H1 (cell line): ENCODE measurements around the gene PTPRT. TPM values are rescaled to one million over a fixed set of nuclear protein-coding genes. Genes with fewer than 3 reads are reported as not detected.

Experiments
- CTCF ChIA-PET: fragments of 300-600 bp; sonication (Branson Sonifier 250); formaldehyde crosslinking; loops from one replicate; lab custom pipeline; 2021; ENCODE audit not compliant: partially characterized antibody; lab: Charles Lee
- POLR2A ChIA-PET: fragments of 300-600 bp; sonication (Branson Sonifier 250); formaldehyde crosslinking; loops from one replicate; lab custom pipeline; 2021; ENCODE audit warnings: inconsistent platforms; ENCODE audit not compliant: partially characterized antibody; lab: Charles Lee
- DNase-seq, 2 experiments: peaks; one replicate each; pipeline versions ENCODE4 v3.0.0 to v3.0.0-alpha.2; 2010 to 2022; ENCODE audit warnings: low spot score in 2 of 2, low read depth in 1 of 2, mixed read lengths in 1 of 2
- FAIRE-seq: peaks from 2 replicates; lab custom pipeline; 2011; peaks lifted over from hg19 to GRCh38; lab: Jason Lieb, UNC
- H2AFZ ChIP-seq: 2 replicates; pipeline ENCODE4 v1.8.1; 2012; ENCODE audit warnings: low read length, inconsistent platforms
- H2AK5ac ChIP-seq: 2 replicates; pipeline ENCODE4 v1.6.1; 2013; ENCODE audit warnings: low read depth, low read length
- H2BK120ac ChIP-seq: replicated peaks from 2 replicates; pipeline ENCODE3; 2013; ENCODE audit warnings: low read depth, low read length, inconsistent platforms
- H2BK12ac ChIP-seq: 2 replicates; pipeline ENCODE4 v1.6.1; 2013; ENCODE audit warnings: low read depth, low read length
- H2BK15ac ChIP-seq: 2 replicates; pipeline ENCODE4 v1.6.1; 2013; ENCODE audit warnings: low read length
- H2BK20ac ChIP-seq: 2 replicates; pipeline ENCODE4 v1.6.1; 2013; ENCODE audit warnings: low read length
- H2BK5ac ChIP-seq: 2 replicates; pipeline ENCODE4 v1.6.1; 2013; ENCODE audit warnings: low read depth, low read length
- H3K14ac ChIP-seq: 2 replicates; pipeline ENCODE4 v1.6.1; 2013; ENCODE audit warnings: inconsistent platforms; ENCODE audit not compliant: insufficient read length
- H3K18ac ChIP-seq: 2 replicates; pipeline ENCODE4 v1.6.1; 2013; ENCODE audit warnings: low read length; ENCODE audit errors: extremely low read depth
- H3K23ac ChIP-seq: 2 replicates; pipeline ENCODE4 v1.6.1; 2013; ENCODE audit warnings: inconsistent platforms; ENCODE audit not compliant: insufficient read length
- H3K23me2 ChIP-seq: 2 replicates; pipeline ENCODE4 v1.6.1; 2013; ENCODE audit warnings: low read depth, low read length
- H3K27ac ChIP-seq: 2 replicates; pipeline ENCODE4 v1.6.1; 2011; ENCODE audit warnings: low read depth, low read length, inconsistent platforms
- H3K27me3 ChIP-seq, 4 experiments: replicated peaks in 1 of 4; 1 replicate in 1 of 4; 2 replicates in 3 of 4; pipeline versions ENCODE4 v1.6.1 to v1.8.1; 2011 to 2013; ENCODE audit warnings: low read length in 3 of 4, mild to moderate bottlenecking in 3 of 4, inconsistent platforms in 2 of 4, mixed read lengths in 2 of 4, moderate library complexity in 1 of 4; ENCODE audit not compliant: control insufficient read depth in 3 of 4, insufficient read depth in 3 of 4; ENCODE audit errors: extremely low read depth in 1 of 4
- H3K36me3 ChIP-seq, 4 experiments: 2 replicates each; pipeline versions ENCODE4 v1.6.1 to v1.8.1; 2011 to 2013; ENCODE audit warnings: mild to moderate bottlenecking in 4 of 4, low read length in 3 of 4, moderate library complexity in 2 of 4, control low read depth in 1 of 4, inconsistent platforms in 1 of 4; ENCODE audit not compliant: insufficient read depth in 4 of 4, control insufficient read depth in 2 of 4
- H3K4ac ChIP-seq: replicated peaks from 2 replicates; pipeline ENCODE3; 2013; ENCODE audit warnings: low read length, low read depth, mixed read lengths, inconsistent platforms; ENCODE audit not compliant: insufficient read length
- H3K4me1 ChIP-seq, 4 experiments: replicated peaks in 1 of 4; 1 replicate in 1 of 4; 2 replicates in 3 of 4; pipeline versions ENCODE4 v1.6.1 to v1.8.1; 2011 to 2013; ENCODE audit warnings: low read length in 3 of 4, inconsistent platforms in 2 of 4, mixed read lengths in 1 of 4; ENCODE audit not compliant: insufficient read depth in 4 of 4, control insufficient read depth in 3 of 4
- H3K4me2 ChIP-seq, 2 experiments: 2 replicates each; pipeline versions ENCODE4 v1.6.1 to v1.8.1; 2011 to 2013; ENCODE audit warnings: low read depth in 2 of 2, low read length in 2 of 2, control low read depth in 1 of 2, inconsistent platforms in 1 of 2, mild to moderate bottlenecking in 1 of 2; ENCODE audit not compliant: insufficient read depth in 1 of 2
- H3K4me3 ChIP-seq, 4 experiments: fragments of 200-600, 300-600 bp in 1 of 4; sonication (generic), shearing (Covaris generic), sonication (Bioruptor Twin) in 1 of 4; 2 replicates each; pipeline versions ENCODE4 v1.5.1 to v1.8.1; 2011 to 2016; ENCODE audit warnings: low read length in 4 of 4, low read depth in 3 of 4, control low read depth in 2 of 4, inconsistent platforms in 2 of 4, mild to moderate bottlenecking in 2 of 4, mixed read lengths in 1 of 4, moderate library complexity in 1 of 4; ENCODE audit not compliant: insufficient read depth in 2 of 4; ENCODE audit errors: extremely low read depth in 1 of 4
- H3K56ac ChIP-seq: replicated peaks from 2 replicates; pipeline ENCODE3; 2013; ENCODE audit warnings: low read depth, mild to moderate bottlenecking, mixed read lengths, low read length, inconsistent platforms; ENCODE audit not compliant: insufficient read length
- H3K79me1 ChIP-seq: 2 replicates; pipeline ENCODE4 v1.6.1; 2013; ENCODE audit warnings: low read depth, low read length, control low read depth
- H3K79me2 ChIP-seq, 2 experiments: 2 replicates each; pipeline versions ENCODE4 v1.6.1 to v1.8.1; 2012 to 2013; ENCODE audit warnings: low read length in 2 of 2, mild to moderate bottlenecking in 2 of 2, inconsistent platforms in 1 of 2; ENCODE audit not compliant: insufficient read depth in 2 of 2, control insufficient read depth in 1 of 2
- H3K9ac ChIP-seq, 4 experiments: replicated peaks in 1 of 4; 1 replicate in 1 of 4; 2 replicates in 3 of 4; pipeline versions ENCODE4 v1.6.1 to v1.8.1; 2011 to 2013; ENCODE audit warnings: low read depth in 3 of 4, low read length in 3 of 4, control low read depth in 2 of 4, mild to moderate bottlenecking in 2 of 4, moderate library complexity in 2 of 4, inconsistent platforms in 1 of 4; ENCODE audit errors: extremely low read depth in 1 of 4
- H3K9me3 ChIP-seq, 2 experiments: 2 replicates each; pipeline versions ENCODE4 v1.6.1 to v1.8.1; 2012 to 2013; ENCODE audit warnings: mild to moderate bottlenecking in 2 of 2, moderate library complexity in 2 of 2, control low read depth in 1 of 2, inconsistent platforms in 1 of 2, low read depth in 1 of 2, low read length in 1 of 2, mixed read lengths in 1 of 2; ENCODE audit not compliant: insufficient read depth in 2 of 2
- H4K20me1 ChIP-seq, 2 experiments: replicated peaks in 1 of 2; 2 replicates each; pipeline versions ENCODE3 to v1.8.1; 2011 to 2013; ENCODE audit warnings: inconsistent platforms in 2 of 2, low read length in 2 of 2, mild to moderate bottlenecking in 1 of 2; ENCODE audit not compliant: insufficient read depth in 2 of 2, control insufficient read depth in 1 of 2
- H4K5ac ChIP-seq: 2 replicates; pipeline ENCODE4 v1.6.1; 2013; ENCODE audit warnings: low read length, low read depth, mixed read lengths, inconsistent platforms; ENCODE audit not compliant: insufficient read length
- H4K8ac ChIP-seq: 2 replicates; pipeline ENCODE4 v1.8.0; 2013; ENCODE audit warnings: mild to moderate bottlenecking, moderate library complexity, low read length, inconsistent platforms; ENCODE audit not compliant: insufficient read depth; ENCODE audit errors: extremely low read depth
- H4K91ac ChIP-seq: replicated peaks from 2 replicates; pipeline ENCODE3; 2013; ENCODE audit warnings: low read length, mixed read lengths, inconsistent platforms; ENCODE audit not compliant: insufficient read length
- ATF2 ChIP-seq: IDR thresholded peaks from 2 replicates; pipeline ENCODE4 v1.6.1; 2012; ENCODE audit warnings: low read length, inconsistent platforms
- KDM1A ChIP-seq: fragments of 200-600, 300-600 bp; sonication (generic); IDR thresholded peaks from 2 replicates; pipeline ENCODE4 v1.7.1; 2016; ENCODE audit warnings: mild to moderate bottlenecking, low read length, borderline replicate concordance
- RFX5 ChIP-seq: IDR thresholded peaks from 2 replicates; pipeline ENCODE4 v1.6.1; 2011; ENCODE audit warnings: low read depth, low read length, improper control_type of control experiment, borderline replicate concordance
- TAF7 ChIP-seq: optimal IDR thresholded peaks from 2 replicates; pipeline ENCODE3; 2011; ENCODE audit warnings: low read depth, mild to moderate bottlenecking, inconsistent platforms, low read length, moderate library complexity, borderline replicate concordance
- WGBS, 2 experiments: shearing (Covaris generic) in 1 of 2; methylation state at CpG; one replicate each; pipeline versions ENCODE4 v1.1.6 to v1.1.7; 2013 to 2015; ENCODE audit warnings: low lambda C conversion rate in 2 of 2, mixed read lengths in 2 of 2, inconsistent platforms in 1 of 2, low coverage in 1 of 2, missing lambda C conversion rate in 1 of 2; ENCODE audit not compliant: insufficient replicate concordance in 2 of 2, insufficient coverage in 1 of 2, insufficient read length in 1 of 2; ENCODE audit errors: extremely low coverage in 1 of 2, missing lambda C conversion rate in 1 of 2; 5-methylcytosine and 5-hydroxymethylcytosine counted together
- polyA plus RNA-seq, 7 experiments: library from polyadenylated mRNA; depleted of rRNA in 3 of 7; stranded (reverse) in 5 of 7; unstranded in 2 of 7; fragments of >200 nt in 5 of 7; fragments of 200-250 nt in 2 of 7; gene quantifications; 1 replicate in 5 of 7; 2 replicates in 1 of 7; 4 replicates in 1 of 7; pipeline versions ENCODE4 v1.2.1 to v1.2.3, GENCODE V29; 2011 to 2013; ENCODE audit warnings: missing spikeins in 2 of 7, mixed read lengths in 2 of 7
- total RNA-seq: library from RNA; stranded (reverse); fragmentation: NEBNext Ultra II Directional; extraction: Animal tissue kit (Norgen Biotek cat#: 25700); gene quantifications from 2 replicates; pipeline ENCODE4 v1.2.1, GENCODE V29; 2021

PTPRT gene
- total and polyA plus RNA-seq, 2 of the 8 experiments (the other 6 are each of a cell fraction or from before 2014, with no cell fraction given): 0.33 to 1.8 TPM

DNA sequence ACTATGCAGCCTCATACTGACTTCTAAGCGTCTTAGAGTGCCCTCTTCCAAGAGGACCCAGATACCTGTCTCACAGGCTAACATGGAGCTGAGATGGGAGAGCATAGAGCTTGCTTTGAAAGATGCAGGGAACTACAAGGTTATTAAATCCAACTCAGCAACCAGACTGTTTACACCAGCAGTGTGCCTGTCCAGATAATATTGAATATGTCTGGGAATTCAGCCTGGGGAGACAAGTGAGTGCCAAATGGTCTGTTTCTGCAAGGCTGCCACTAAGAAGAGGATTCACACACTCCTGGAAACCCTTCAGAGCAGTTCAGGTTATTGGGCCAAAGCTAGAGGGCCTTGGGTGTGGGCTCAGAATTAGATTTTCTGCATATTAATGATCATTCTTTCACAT is 547.8 kb downstream of the PTPRT start:
- no peak overlapping the region for H3K4me3 ChIP-seq
- WGBS, 2 experiments: 94% methylated on average over 1 of the region's 1 CpG; no CpG with 5 or more reads in 1 of the 2 experiments

More for the DNA sequence above, 547.8 kb downstream of the PTPRT start:
- Histone ChIP-seq H2BK20ac (no peak overlapping the region), H3K36me3 (no peaks in the 10 kb centered on the region), H3K79me1 (no peaks in the 10 kb centered on the region), H4K8ac (no peak overlapping the region), H3K23me2 (no peaks in the 10 kb centered on the region), H2BK12ac (no peak overlapping the region), H3K14ac (no peak overlapping the region), H3K23ac (no peak overlapping the region), H3K9ac (no peak overlapping the region), H3K4me2 (no peak overlapping the region), H4K91ac (no peak overlapping the region), H3K27me3 (no peaks in the 10 kb centered on the region), H2BK5ac (no peak overlapping the region), H3K79me2 (no peaks in the 10 kb centered on the region), H2BK15ac (no peak overlapping the region), H3K18ac (no peak overlapping the region), H3K4me1 (no peaks in the 10 kb centered on the region), H3K4ac (no peak overlapping the region), H3K9me3 (peaks cover 0 to 4% of the 10 kb centered on the region in 2 experiments; a peak in 1 of 4 replicates), H2AK5ac (no peak overlapping the region), H3K56ac (no peak overlapping the region), H4K5ac (no peak overlapping the region), H2BK120ac (no peak overlapping the region), H4K20me1 (no peaks in the 10 kb centered on the region), H2AFZ (no peak overlapping the region), H3K27ac (no peak overlapping the region)
- TF ChIP-seq KDM1A: no peak
- TF ChIP-seq ATF2: no peak
- TF ChIP-seq TAF7: no peak
- no peak for TF ChIP-seq RFX5
- CTCF ChIA-PET: interaction anchor here (1.9 kb wide), 1 partner anchor 17 kb away, joined by 4 read pairs; no protein-coding TSS in a partner anchor
- FAIRE-seq (no peak), DNase-seq (no peak)
- POLR2A ChIA-PET: no interaction called here
